ENCODE data around the gene ELMO1.

Gene ELMO1

GRCh38 chr7:37448636-37449361 is at the start of gene ELMO1:
TSS of gene ELMO1 (minus strand) at chr7:37448864. CDS start at chr7:37342690, 106,174 bp downstream.
- DNase-seq = peak; percentile 43

- DNase-seq = no peak
These were observed 48.9 kb upstream of the ELMO1 start for GRCh38 chr7:37497576-37497975.

GRCh38 chr7:37495574-37496184 is 47.0 kb upstream of the ELMO1 start:
- peak; percentile 36 for DNase-seq

GRCh38 chr7:37494926-37495325 is 46.3 kb upstream of the ELMO1 start:
- DNase-seq = no peak

- no peak for DNase-seq
These were observed 45.1 kb upstream of the ELMO1 start for GRCh38 chr7:37493810-37494209.

GRCh38 chr7:37493123-37493522 is 44.5 kb upstream of the ELMO1 start:
- DNase-seq = no peak

GRCh38 chr7:37491919-37492694 is 43.4 kb upstream of the ELMO1 start:
- no peak for DNase-seq

GRCh38 chr7:37489703-37490102 is 41.0 kb upstream of the ELMO1 start:
- DNase-seq = no peak

GRCh38 chr7:37488163-37488764 is 39.6 kb upstream of the ELMO1 start:
- peak; percentile 1 for DNase-seq

GRCh38 chr7:37484426-37485073 is 35.9 kb upstream of the ELMO1 start:
- no peak for DNase-seq

GRCh38 chr7:37483627-37484026 is 35.0 kb upstream of the ELMO1 start:
- DNase-seq = no peak

- no peak for DNase-seq
These were observed 34.3 kb upstream of the ELMO1 start for GRCh38 chr7:37482953-37483352.

- DNase-seq = no peak
These were observed 33.8 kb upstream of the ELMO1 start for GRCh38 chr7:37482505-37482904.

GRCh38 chr7:37481722-37482288 is 33.1 kb upstream of the ELMO1 start:
- no peak for DNase-seq

- DNase-seq = no peak
These were observed 32.5 kb upstream of the ELMO1 start for GRCh38 chr7:37481154-37481553.

- no peak for DNase-seq
These were observed 31.7 kb upstream of the ELMO1 start for GRCh38 chr7:37480041-37481031.

GRCh38 chr7:37476881-37477450 is 28.3 kb upstream of the ELMO1 start:
- DNase-seq = no peak

GRCh38 chr7:37476428-37476827 is 27.8 kb upstream of the ELMO1 start:
- DNase-seq = no peak

GRCh38 chr7:37475646-37476045 is 27.0 kb upstream of the ELMO1 start:
- no peak for DNase-seq

- no peak for DNase-seq
These were observed 23.0 kb upstream of the ELMO1 start for GRCh38 chr7:37471619-37472018.

GRCh38 chr7:37467002-37467401 is 18.3 kb upstream of the ELMO1 start:
- no peak for DNase-seq
